ENCODE results near the gene SLC9A8.

Gene SLC9A8

GRCh38 chr20:49915380-49916145 lies 102.9 kb downstream of the SLC9A8 start, which contains the start of gene SPATA2:
SPATA2 (minus strand) TSS chr20:49915529; CDS start chr20:49908490, 7,039 bp downstream.
- peak; percentile 55 for DNase-seq (ENCODE audit: low read depth)

GRCh38 chr20:49916146-49917002 lies 103.7 kb downstream of the SLC9A8 start:
- no peak for DNase-seq (ENCODE audit: low read depth)

GRCh38 chr20:49918446-49918845 lies 105.8 kb downstream of the SLC9A8 start:
- DNase-seq (ENCODE audit: low read depth), result no peak

- DNase-seq (ENCODE audit: low read depth), result no peak
Observed at GRCh38 chr20:49919009-49919408, 106.4 kb downstream of the SLC9A8 start.

- no peak for DNase-seq (ENCODE audit: low read depth)
Observed at GRCh38 chr20:49919461-49919860, 106.8 kb downstream of the SLC9A8 start.

- DNase-seq (ENCODE audit: low read depth), result no peak
Observed at GRCh38 chr20:49924247-49924646, 111.6 kb downstream of the SLC9A8 start.

- no peak for DNase-seq (ENCODE audit: low read depth)
Observed at GRCh38 chr20:49925901-49926454, 113.3 kb downstream of the SLC9A8 start.

GRCh38 chr20:49928411-49929141 lies 115.9 kb downstream of the SLC9A8 start:
- peak; percentile 29 for DNase-seq (ENCODE audit: low read depth)

GRCh38 chr20:49929142-49929494 lies 116.5 kb downstream of the SLC9A8 start:
- DNase-seq (ENCODE audit: low read depth), result no peak

GRCh38 chr20:49935746-49936152 lies 123.1 kb downstream of the SLC9A8 start:
- DNase-seq (ENCODE audit: low read depth), result no peak

GRCh38 chr20:49936153-49937026 lies 123.8 kb downstream of the SLC9A8 start, which contains the start of gene RNF114:
RNF114 (plus strand) TSS chr20:49936397; CDS start chr20:49936413, 16 bp downstream.
- peak; percentile 43 for DNase-seq (ENCODE audit: low read depth)

- DNase-seq (ENCODE audit: low read depth), result no peak
Observed at GRCh38 chr20:49937027-49937929, 124.7 kb downstream of the SLC9A8 start.

- DNase-seq (ENCODE audit: low read depth), result no peak
Observed at GRCh38 chr20:49938173-49939163, 125.8 kb downstream of the SLC9A8 start.

- no peak for DNase-seq (ENCODE audit: low read depth)
Observed at GRCh38 chr20:49941456-49941855, 128.8 kb downstream of the SLC9A8 start.

All from GM04503 (cell line).